CD4-positive, alpha-beta T cell treated with Interleukin-1 beta for 1 hour (primary cell): Measurements from ENCODE around the gene CFAP107.
"Not testable (repeated sequence)": the region's sequence is repeated elsewhere in the genome, so short reads cannot be mapped to it uniquely, and the experiment has no call there.

ENCODE experiments used
- DNase-seq, 2 donors: peaks; one replicate each; pipeline ENCODE4 v3.0.0-alpha.2; 2020 to 2022

CFAP107 gene

DNA sequence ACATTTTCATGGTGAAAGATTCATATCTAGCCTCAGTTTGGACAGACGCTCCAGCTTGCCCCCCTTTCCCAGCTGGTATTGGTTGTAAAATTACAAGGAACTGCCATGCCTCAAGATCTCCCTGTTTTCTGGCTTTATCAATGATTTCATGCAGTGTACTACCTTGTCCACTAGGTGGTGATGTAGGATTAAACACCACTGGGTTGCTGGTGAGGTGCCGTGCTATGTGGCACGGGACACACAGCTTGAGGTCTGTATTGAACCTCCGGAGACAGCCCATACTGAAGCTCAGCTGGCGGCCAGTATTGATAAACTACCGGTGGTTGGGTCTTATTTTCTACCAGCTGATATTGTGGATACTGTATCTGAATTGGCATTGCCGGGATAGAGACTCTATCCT lies 37.8 kb downstream of the CFAP107 start:
- not testable (repeated sequence) for DNase-seq

DNA sequence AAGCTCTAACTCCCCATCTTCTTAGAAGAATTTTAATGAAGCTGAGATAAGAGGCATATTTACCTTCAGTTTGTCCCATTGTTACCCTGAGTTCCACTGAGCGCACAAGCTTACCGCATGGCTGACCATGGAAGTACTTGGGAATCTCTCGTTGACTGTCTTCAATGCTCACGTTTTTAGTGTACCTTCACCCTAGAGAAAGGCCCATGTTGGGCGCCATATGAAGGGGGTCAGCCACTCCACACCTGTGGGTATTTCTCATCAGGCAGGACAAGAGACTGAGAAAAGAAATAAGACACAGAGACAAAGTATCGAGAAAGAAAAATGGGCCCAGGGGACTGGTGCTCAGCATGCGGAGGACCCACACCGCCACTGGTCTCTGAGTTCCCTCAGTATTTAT lies 38.7 kb downstream of the CFAP107 start:
- not testable (repeated sequence) for DNase-seq

DNA sequence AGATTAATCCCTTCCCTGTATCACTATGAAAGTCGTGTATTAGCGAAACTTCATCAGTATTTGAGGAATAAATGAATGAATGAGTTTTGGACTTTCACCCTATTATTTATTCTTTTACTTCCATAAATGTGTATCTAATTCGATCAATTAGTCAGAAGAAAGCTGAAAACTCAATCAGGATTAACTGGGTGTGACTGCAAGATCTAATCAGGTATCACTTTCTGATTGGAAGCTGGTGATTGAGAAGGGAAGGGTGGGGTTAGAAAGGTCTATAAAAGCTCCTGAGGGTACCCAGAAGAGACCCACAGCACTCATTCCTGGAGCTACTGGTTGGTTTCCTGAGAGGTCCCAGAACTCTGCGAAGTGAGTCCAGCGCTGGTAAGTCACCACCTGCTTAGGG lies 45.1 kb downstream of the CFAP107 start, which contains the start of gene PRAMEF1:
Gene PRAMEF1 (plus strand): TSS at position 301 of the 400 bp plus-strand sequence. CDS start 1,831 bp downstream, outside the sequence.
- DNase-seq, result not testable (repeated sequence)

DNA sequence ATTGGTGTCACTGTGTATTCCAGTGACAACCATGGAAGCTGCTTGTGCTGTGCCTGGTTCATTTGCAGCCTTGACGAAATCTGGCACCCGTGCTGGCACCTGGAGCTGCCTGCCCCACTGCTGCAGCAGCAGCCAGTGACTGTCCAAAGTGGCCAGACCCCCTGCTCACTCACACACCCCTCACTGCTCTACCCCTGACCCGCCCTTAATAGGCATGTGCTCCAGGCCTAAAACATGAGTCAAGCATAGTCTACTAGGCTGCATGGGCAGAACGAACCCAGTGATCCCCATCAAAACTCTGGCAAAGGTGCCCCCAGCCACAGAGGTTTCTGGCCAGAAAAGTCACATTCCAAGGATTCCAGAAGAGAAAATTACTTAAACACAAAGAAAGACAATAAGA lies 52.9 kb downstream of the CFAP107 start:
- no peak for DNase-seq

DNA sequence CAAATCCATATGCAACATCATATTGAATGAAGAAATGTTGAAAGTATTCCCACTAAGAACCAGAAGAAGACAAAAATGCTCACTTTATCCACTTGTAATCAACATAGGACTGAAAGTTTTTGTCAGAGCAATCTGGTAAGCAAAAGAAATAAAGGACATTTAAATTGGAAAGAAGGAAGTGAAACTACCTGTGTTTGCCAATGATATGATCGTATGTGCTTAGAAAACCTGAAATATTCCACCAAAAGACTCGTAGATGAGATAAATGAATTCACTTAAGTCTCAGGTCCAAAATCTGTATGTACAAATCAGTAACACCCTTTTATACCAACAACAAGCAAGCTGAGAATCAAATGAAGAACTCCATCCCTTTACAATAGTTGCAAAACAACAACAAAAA lies 53.7 kb downstream of the CFAP107 start:
- DNase-seq, result no peak

DNA sequence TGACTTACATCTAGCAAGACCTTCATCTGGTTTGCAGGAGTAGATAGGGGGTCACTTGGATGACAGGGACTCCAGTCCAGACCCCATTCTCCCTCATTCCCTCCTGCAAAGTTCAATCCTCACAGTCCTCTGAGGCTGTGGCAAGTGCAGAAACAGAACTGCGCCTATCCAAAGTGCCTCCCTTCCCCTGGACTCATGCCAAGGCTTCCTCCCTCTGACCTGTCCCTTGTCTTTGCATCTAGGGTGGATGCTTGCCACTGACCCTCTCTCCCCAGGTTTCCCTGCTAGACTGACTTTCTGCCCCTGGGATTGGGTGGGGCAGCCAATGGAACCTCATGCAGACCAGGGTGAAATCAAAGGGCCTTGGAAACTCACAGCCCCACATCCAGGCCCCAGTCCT lies 63.9 kb downstream of the CFAP107 start:
- DNase-seq, result no peak

DNA sequence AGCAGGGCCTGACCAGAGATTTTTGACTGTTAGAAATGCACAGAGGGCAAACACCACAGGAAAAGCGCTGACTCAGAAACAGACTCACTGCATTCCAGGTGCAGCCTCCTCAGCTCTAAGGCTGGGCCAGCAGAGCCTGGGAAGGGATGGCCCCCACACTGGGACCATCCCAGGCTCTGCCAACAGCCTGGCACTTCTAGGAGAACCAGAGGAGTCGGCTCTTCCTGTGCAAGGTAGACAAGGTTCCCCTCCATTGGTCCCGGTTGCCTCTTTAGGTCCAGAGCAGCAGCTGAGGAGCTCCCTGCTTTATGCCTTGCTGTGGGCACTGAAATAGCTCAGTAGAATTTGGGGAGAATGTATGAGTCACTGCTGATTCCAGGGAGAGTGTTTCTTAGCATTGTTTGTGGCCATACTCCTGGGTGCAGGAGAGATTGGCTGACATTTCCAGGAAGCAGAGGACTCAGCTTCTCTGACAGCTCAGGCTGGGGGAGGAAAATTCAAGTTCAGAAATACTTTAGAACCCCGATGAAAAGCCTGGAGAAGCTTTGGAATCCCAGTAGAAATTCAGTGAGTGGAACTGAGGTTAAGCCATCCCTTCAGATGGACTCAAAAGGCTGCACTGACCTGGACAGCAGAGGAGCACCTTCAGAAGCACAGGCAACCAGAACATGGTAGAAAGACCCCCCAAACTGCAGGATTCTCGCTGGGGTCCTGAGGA lies 64.8 kb downstream of the CFAP107 start:
- DNase-seq, result no peak

DNA sequence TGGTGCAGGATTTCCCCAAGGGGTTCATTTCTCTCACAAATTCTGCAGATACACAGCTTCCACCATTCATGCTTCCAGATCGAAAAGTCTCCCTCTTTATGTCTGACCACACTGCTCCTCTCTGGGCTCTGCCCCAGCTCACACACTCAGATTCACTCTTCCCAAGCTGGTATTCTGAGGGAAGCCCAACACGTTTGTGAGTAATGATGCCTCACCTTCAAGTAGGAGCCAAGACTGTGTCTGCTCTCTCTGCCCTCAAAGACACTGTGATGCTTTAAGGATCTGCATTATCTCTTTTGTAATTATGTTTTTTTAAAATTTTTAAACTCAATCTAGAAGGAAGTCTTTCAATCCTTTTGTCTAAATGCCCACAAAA lies 65.4 kb downstream of the CFAP107 start:
- no peak for DNase-seq
